Left lung (tissue), 14 donors: Measurements from ENCODE around the gene TBX4. TPM values are rescaled to one million over a fixed set of nuclear protein-coding genes. Genes with fewer than 3 reads are reported as not detected.

Experiments used
- ATAC-seq: fragments of 200-7000 bp; cut with Tn5 transposase; one replicate; pipeline ENCODE4 v1.9.1; 2020; ENCODE audit warnings: moderate library complexity
- DNase-seq, 4 donors: peaks; one replicate each; pipeline ENCODE4 v3.0.0-alpha.2; 2013 to 2020
- H3K27ac ChIP-seq, 2 donors: fragments of 200-600 bp; sonication (generic) in 1 of 2; one replicate each; pipeline versions ENCODE4 v1.5.0 to v1.8.0; 2020 to 2021
- H3K27me3 ChIP-seq, 2 donors: fragments of 200-600 bp; sonication (generic) in 1 of 2; one replicate each; pipeline versions ENCODE4 v1.5.0 to v1.8.0; 2020 to 2021
- H3K36me3 ChIP-seq, 2 donors: fragments of 200-600 bp; sonication (generic) in 1 of 2; one replicate each; pipeline versions ENCODE4 v1.5.0 to v1.8.0; 2020 to 2021
- H3K4me1 ChIP-seq, 2 donors: fragments of 200-600 bp; one replicate each; pipeline ENCODE4 v1.8.0; 2021
- H3K4me3 ChIP-seq, 2 donors: fragments of 200-600 bp; sonication (generic) in 1 of 2; one replicate each; pipeline versions ENCODE4 v1.5.0 to v1.8.0; 2020 to 2021; ENCODE audit warnings: mild to moderate bottlenecking in 1 of 2
- H3K9me3 ChIP-seq, 2 donors: fragments of 200-600 bp; sonication (generic) in 1 of 2; one replicate each; pipeline versions ENCODE4 v1.5.0 to v1.8.0; 2020 to 2021
- CTCF ChIP-seq, 2 donors: fragments of 200-600 bp; sonication (generic) in 1 of 2; IDR thresholded peaks; one replicate each; pipeline versions ENCODE4 v1.5.0 to v1.8.0; 2021; ENCODE audit warnings: antibody characterized with exemption in 2 of 2
- intact Hi-C, 2 donors: fragments of 100-400 bp; cut with DNase I; formaldehyde crosslinking; loops; one replicate each; pipeline versions ENCODE4 v1.11.2 to v1.14.2; 2022
- long read RNA-seq, 12 donors: library from polyadenylated mRNA in 2 of 12; unstranded in 2 of 12; transcript quantifications; one replicate each; pipeline ENCODE4 v2.0.0 and lab custom pipeline, GENCODE V29; 2019 to 2026
- polyA plus RNA-seq, 6 donors: library from polyadenylated mRNA; unstranded; fragments of 120-200 nt; gene quantifications; one replicate each; pipeline ENCODE4 v1.2.1, GENCODE V29; 2013; ENCODE audit not compliant: insufficient read length in 6 of 6
- total RNA-seq, 2 donors: library from RNA; stranded (reverse); fragmentation: NEBNext Ultra II Directional; extraction: Animal tissue kit (Norgen Biotek cat#: 25700); gene quantifications; one replicate each; pipeline ENCODE4 v1.2.1, GENCODE V29; 2021
- donor health status: DM: no; HTN: yes; CAD: no.
- donor health status: DM: no; HTN: no; CAD: no.

Gene TBX4
- 10 to 100 TPM; 21.2 to 29.3 TPM for total RNA-seq
- 100 to 1,000 TPM; 155 to 190 (median 171) TPM for polyA plus RNA-seq
- long read RNA-seq, donor 1, transcript TBX4-202 (9 exons, 3,398 nt): major isoform, 8 of 197 reads
- long read RNA-seq, donor 1, partial matches to known transcripts: 177 of 197 reads
- long read RNA-seq, donor 1, other reads (novel, unspliced or antisense): 8 of 197 reads
- long read RNA-seq, donor 2, transcript TBX4-202 (9 exons, 3,398 nt): major isoform, 14 of 141 reads
- long read RNA-seq, donor 2, transcript TBX4-206 (5 exons, 722 nt): minor isoform, 6 of 141 reads
- long read RNA-seq, donor 2, partial matches to known transcripts: 114 of 141 reads
- long read RNA-seq, donor 2, other reads (novel, unspliced or antisense): 7 of 141 reads
- long read RNA-seq, donor 3, transcript TBX4-202 (9 exons, 3,398 nt): major isoform, 13 of 59 reads
- long read RNA-seq, donor 3, partial matches to known transcripts: 45 of 59 reads
- long read RNA-seq, donor 3, other reads (novel, unspliced or antisense): 0 of 59 reads
- long read RNA-seq, donor 4, partial matches to known transcripts: 0 of 1 reads
- long read RNA-seq, donor 4, other reads (novel, unspliced or antisense): 1 of 1 reads
- long read RNA-seq, donor 5, transcript TBX4-202 (9 exons, 3,398 nt): major isoform, 7 of 61 reads
- long read RNA-seq, donor 5, partial matches to known transcripts: 49 of 61 reads
- long read RNA-seq, donor 5, other reads (novel, unspliced or antisense): 0 of 61 reads
- long read RNA-seq, donor 6, transcript TBX4-202 (9 exons, 3,398 nt): major isoform, 10 of 67 reads
- long read RNA-seq, donor 6, partial matches to known transcripts: 48 of 67 reads
- long read RNA-seq, donor 6, other reads (novel, unspliced or antisense): 7 of 67 reads
- long read RNA-seq, donor 7, transcript TBX4-202 (9 exons, 3,398 nt): major isoform, 6 of 24 reads
- long read RNA-seq, donor 7, partial matches to known transcripts: 10 of 24 reads
- long read RNA-seq, donor 7, other reads (novel, unspliced or antisense): 6 of 24 reads
- long read RNA-seq, donor 8, transcript TBX4-206 (5 exons, 722 nt): minor isoform, 5 of 82 reads
- long read RNA-seq, donor 8, transcript TBX4-202 (9 exons, 3,398 nt): major isoform, 10 of 82 reads
- long read RNA-seq, donor 8, partial matches to known transcripts: 48 of 82 reads
- long read RNA-seq, donor 8, other reads (novel, unspliced or antisense): 17 of 82 reads
- long read RNA-seq, donor 9, partial matches to known transcripts: 0 of 1 reads
- long read RNA-seq, donor 9, other reads (novel, unspliced or antisense): 0 of 1 reads
- long read RNA-seq, donor 10, partial matches to known transcripts: 0 of 1 reads
- long read RNA-seq, donor 10, other reads (novel, unspliced or antisense): 0 of 1 reads
- long read RNA-seq, donor 11: 0 reads
- long read RNA-seq, donor 12, transcript TBX4-202 (9 exons, 3,398 nt): major isoform, 6 of 48 reads
- long read RNA-seq, donor 12, partial matches to known transcripts: 31 of 48 reads
- long read RNA-seq, donor 12, other reads (novel, unspliced or antisense): 9 of 48 reads

GRCh38 chr17:61452301-61453290 is at the start of gene TBX4:
TSS of gene TBX4 (plus strand) at chr17:61452422. CDS start at chr17:61456491, 4,069 bp downstream.
- no peak for TF ChIP-seq CTCF (IDR thresholded peaks at IDR 0.05)
- ATAC-seq (peak; percentile 69), DNase-seq (peak in 3 of 4 donors; percentile 71 to 91 (median 87))
- Histone ChIP-seq H3K27ac (peak within 1 kb of the TSS; percentile 75 to 86), H3K4me1 (peaks cover 11 to 17% of the 10 kb centered on the region in 2 donors), H3K9me3 (no peaks in the 10 kb centered on the region), H3K27me3 (peaks cover 65 to 100% of the 10 kb centered on the region in 2 donors), H3K36me3 (no peaks in the 10 kb centered on the region), H3K4me3 (peak within 1 kb of the TSS; percentile 30 to 35)
- intact Hi-C loops: no loop called here

- H3K4me3 ChIP-seq: peak overlapping the region; percentile 51 to 53
- intact Hi-C loops: no loop called here
- TF ChIP-seq CTCF (IDR thresholded peaks at IDR 0.05): no peak
- peak in 2 of 4 donors; percentile 45 to 71 for DNase-seq
- peaks cover 0 to 27% of the 10 kb centered on the region in 2 donors for H3K36me3 ChIP-seq
- no peak for ATAC-seq
- H3K9me3 ChIP-seq: no peaks in the 10 kb centered on the region
- H3K27me3 ChIP-seq: peaks cover 62 to 100% of the 10 kb centered on the region in 2 donors
- H3K27ac ChIP-seq: peak overlapping the region; percentile 77 to 90
- peaks cover 7 to 54% of the 10 kb centered on the region in 2 donors for H3K4me1 ChIP-seq
Observed at GRCh38 chr17:61402978-61403800, 49.0 kb upstream of the TBX4 start.

GRCh38 chr17:61403801-61404662 is 48.2 kb upstream of the TBX4 start:
- no peak for TF ChIP-seq CTCF (IDR thresholded peaks at IDR 0.05)
- peak overlapping the region; percentile 77 to 90 for H3K27ac ChIP-seq
- ATAC-seq: no peak
- H3K4me1 ChIP-seq: peaks cover 6 to 56% of the 10 kb centered on the region in 2 donors
- DNase-seq: peak in 3 of 4 donors; percentile 31 to 73 (median 40)
- H3K27me3 ChIP-seq: peaks cover 62 to 100% of the 10 kb centered on the region in 2 donors
- intact Hi-C loops: no loop called here
- no peaks in the 10 kb centered on the region for H3K9me3 ChIP-seq
- H3K36me3 ChIP-seq: peaks cover 0 to 27% of the 10 kb centered on the region in 2 donors
- H3K4me3 ChIP-seq: peak overlapping the region; percentile 51 to 53
